HuH-7.5 (cell line): ENCODE data around the gene CHRND.

Experiments
- DNase-seq: peaks from one replicate; pipeline ENCODE4 v3.0.0; 2011; ENCODE audit warnings: low spot score

Gene CHRND

DNA sequence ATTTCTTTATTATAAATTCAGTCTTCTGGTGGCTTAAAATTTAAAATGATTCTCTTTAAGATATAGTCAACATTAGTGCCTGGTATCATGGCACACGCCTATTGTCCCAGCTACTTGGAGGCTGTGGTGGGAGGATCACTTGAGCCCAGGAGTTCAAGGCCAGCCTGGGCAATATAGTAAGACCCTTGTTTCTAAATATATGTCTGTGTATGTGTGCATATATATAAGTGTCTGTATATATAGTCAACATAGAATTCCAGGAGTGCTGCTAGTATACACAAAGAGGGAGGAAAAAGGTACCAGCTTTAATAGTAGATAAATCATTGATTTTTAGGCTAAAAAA, 49.4 kb downstream of the CHRND start:
- no peak for DNase-seq

DNA sequence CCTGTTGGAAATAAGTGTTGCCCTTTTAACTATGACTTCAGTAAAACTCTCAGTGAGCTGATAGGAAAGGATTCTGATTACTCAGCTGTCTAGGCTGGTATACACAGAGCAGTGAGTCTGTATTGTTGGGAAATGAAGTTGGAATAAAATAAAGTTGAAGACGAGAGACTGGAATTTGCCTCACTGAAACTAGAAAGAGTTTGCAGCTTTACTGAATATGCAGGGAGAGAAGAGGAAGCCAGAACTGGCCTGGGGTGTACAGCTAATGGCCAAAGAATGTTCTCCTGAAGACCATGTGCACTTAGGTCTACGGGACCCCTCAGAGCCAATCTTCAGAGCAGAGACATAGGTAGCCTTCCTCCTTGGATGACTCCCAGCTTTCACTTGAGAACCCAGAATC, 51.0 kb downstream of the CHRND start:
- DNase-seq, result no peak

GRCh38 chr2:232577841-232578240, 51.9 kb downstream of the CHRND start:
- DNase-seq, result no peak

GRCh38 chr2:232578626-232579025, 52.7 kb downstream of the CHRND start:
- DNase-seq, result no peak

- DNase-seq, result no peak
Observed at GRCh38 chr2:232580648-232580981, 54.7 kb downstream of the CHRND start.

- no peak for DNase-seq
Observed at GRCh38 chr2:232581725-232582124, 55.8 kb downstream of the CHRND start.

GRCh38 chr2:232584238-232584637, 58.3 kb downstream of the CHRND start:
- DNase-seq, result no peak
